ENCODE data around the gene PWWP2A. TPM values are rescaled to one million over a fixed set of nuclear protein-coding genes. Genes with fewer than 3 reads are reported as not detected.

PWWP2A gene
- total RNA-seq, 1 experiment from 2014 or later, result 66.7 TPM

GRCh38 chr5:160054047-160054446 is 65.2 kb downstream of the PWWP2A start:
- H2BK5ac ChIP-seq (ENCODE audit: insufficient read length, low read length), result no peak overlapping the region
- H3K23ac ChIP-seq (ENCODE audit: insufficient read length, low read depth, low read length), result no peak overlapping the region
- no peak overlapping the region for H3K4ac ChIP-seq (ENCODE audit: low read depth, low read length)
- no peaks in the 10 kb centered on the region for H3K27me3 ChIP-seq (ENCODE audit: insufficient read depth, low read length)
- no peak for DNase-seq
- no peak overlapping the region for H2BK12ac ChIP-seq (ENCODE audit: insufficient read length, low read depth, low read length)
- no peak overlapping the region for H3K56ac ChIP-seq (ENCODE audit: insufficient read length, low read depth, low read length)
- no peak overlapping the region for H3K14ac ChIP-seq (ENCODE audit: insufficient read depth, low read length)
- no peaks in the 10 kb centered on the region for H3K23me2 ChIP-seq (ENCODE audit: insufficient read length, low read depth, low read length, poor library complexity, severe bottlenecking)
- H2AK5ac ChIP-seq (ENCODE audit: insufficient read length, low read length), result no peak overlapping the region
- Mint-ChIP-seq H3K4me1 (peaks cover 0 to 5% of the 10 kb centered on the region in 2 experiments; a peak in 1 of 4 replicates), H3K9me3 (peaks cover 0 to 4% of the 10 kb centered on the region in 2 experiments; a peak in 2 of 5 replicates), H3K27ac (no peak overlapping the region), H3K27me3 (ENCODE audit: low read depth) (no peaks in the 10 kb centered on the region), H3K4me3 (no peak overlapping the region), H3K36me3 (ENCODE audit: insufficient read depth in 1 of 3, low read depth in 3 of 3) (peaks cover 35 to 88% (median 83%) of the 10 kb centered on the region in 3 experiments; a peak in 6 of 7 replicates)
- no peaks in the 10 kb centered on the region for H3K79me1 ChIP-seq (ENCODE audit: insufficient read depth, low read depth, low read length, poor library complexity, severe bottlenecking)
- no peaks in the 10 kb centered on the region for H3K79me2 ChIP-seq (ENCODE audit: insufficient read depth, low read length)
- H4K5ac ChIP-seq (ENCODE audit: insufficient read length, low read depth, low read length), result no peak overlapping the region
- no peak overlapping the region for H2AFZ ChIP-seq (ENCODE audit: low read length)
- no peak overlapping the region for H3K4me2 ChIP-seq (ENCODE audit: insufficient read depth, insufficient read length, low read length)
- H4K8ac ChIP-seq (replicated peaks; ENCODE audit: insufficient read length, low read depth, low read length), result no peak overlapping the region
- no peak overlapping the region for H3K18ac ChIP-seq (ENCODE audit: insufficient read length, low read depth, low read length)
- no peaks in the 10 kb centered on the region for H3K4me1 ChIP-seq (ENCODE audit: insufficient read depth, low read length)
- H3K9ac ChIP-seq (ENCODE audit: extremely low read depth, insufficient read length, low read length), result no peak overlapping the region
- H4K20me1 ChIP-seq (ENCODE audit: control insufficient read depth, insufficient read depth, insufficient read length), result no peaks in the 10 kb centered on the region
- H2BK120ac ChIP-seq (ENCODE audit: low read depth, low read length, poor library complexity, severe bottlenecking), result no peak overlapping the region
- no peak overlapping the region for H3T11ph ChIP-seq (ENCODE audit: low read length)
- H2BK20ac ChIP-seq (ENCODE audit: low read depth, low read length, poor library complexity, severe bottlenecking), result no peak overlapping the region
- no peak overlapping the region for H2BK15ac ChIP-seq (ENCODE audit: low read depth, low read length)
- no peak overlapping the region for H4K91ac ChIP-seq (ENCODE audit: insufficient read length, low read depth, low read length)
- no peak overlapping the region for H3K27ac ChIP-seq (ENCODE audit: insufficient read length, low read depth, low read length)
- H3K9me3 ChIP-seq (ENCODE audit: control insufficient read depth, low read depth, low read length), result no peaks in the 10 kb centered on the region
- no CpG with 5 or more reads among the region's 1 CpG for WGBS (ENCODE audit: extremely low coverage, insufficient read length, low lambda C conversion rate)
- no peak for TF ChIP-seq CTCF (conservative IDR thresholded peaks at IDR 0.05)
